ACC112 (cell line): ENCODE data around the gene TLR3.

Experiments used
- H2AFZ ChIP-seq: fragments of 200-600 bp; sonication (generic); one replicate; pipeline ENCODE4 v1.6.0; 2017; ENCODE audit warnings: antibody characterized with exemption, low read length; ENCODE audit not compliant: unreplicated experiment
- H3K27ac ChIP-seq: fragments of 200-600 bp; sonication (generic); 2 replicates; pipeline ENCODE4 v1.5.1; 2014; ENCODE audit warnings: low read depth, mild to moderate bottlenecking, antibody characterized with exemption, low read length, moderate library complexity
- H3K27me3 ChIP-seq: fragments of 200-600 bp; sonication (generic); 2 replicates; pipeline ENCODE4 v1.6.1; 2014; ENCODE audit warnings: mild to moderate bottlenecking, antibody characterized with exemption, low read length, moderate library complexity, mixed read lengths; ENCODE audit not compliant: insufficient read depth
- H3K36me3 ChIP-seq: fragments of 200-600 bp; sonication (generic); 2 replicates; pipeline ENCODE4 v1.6.1; 2016; ENCODE audit warnings: mild to moderate bottlenecking, antibody characterized with exemption, low read length, moderate library complexity, mixed read lengths; ENCODE audit not compliant: insufficient read depth
- H3K4me1 ChIP-seq: fragments of 200-600 bp; sonication (generic); one replicate; pipeline ENCODE4 v1.6.1; 2016; ENCODE audit warnings: low read length, mixed read lengths; ENCODE audit not compliant: insufficient read depth, unreplicated experiment, control insufficient read depth
- H3K4me3 ChIP-seq: fragments of 200-600 bp; sonication (generic); 2 replicates; pipeline ENCODE4 v1.5.1; 2014; ENCODE audit warnings: mild to moderate bottlenecking, low read depth, low read length
- H3K79me2 ChIP-seq: fragments of 200-600 bp; sonication (generic); one replicate; pipeline ENCODE4 v1.6.0; 2016; ENCODE audit warnings: low read length; ENCODE audit not compliant: control insufficient read depth, unreplicated experiment, insufficient read depth

Gene TLR3

DNA sequence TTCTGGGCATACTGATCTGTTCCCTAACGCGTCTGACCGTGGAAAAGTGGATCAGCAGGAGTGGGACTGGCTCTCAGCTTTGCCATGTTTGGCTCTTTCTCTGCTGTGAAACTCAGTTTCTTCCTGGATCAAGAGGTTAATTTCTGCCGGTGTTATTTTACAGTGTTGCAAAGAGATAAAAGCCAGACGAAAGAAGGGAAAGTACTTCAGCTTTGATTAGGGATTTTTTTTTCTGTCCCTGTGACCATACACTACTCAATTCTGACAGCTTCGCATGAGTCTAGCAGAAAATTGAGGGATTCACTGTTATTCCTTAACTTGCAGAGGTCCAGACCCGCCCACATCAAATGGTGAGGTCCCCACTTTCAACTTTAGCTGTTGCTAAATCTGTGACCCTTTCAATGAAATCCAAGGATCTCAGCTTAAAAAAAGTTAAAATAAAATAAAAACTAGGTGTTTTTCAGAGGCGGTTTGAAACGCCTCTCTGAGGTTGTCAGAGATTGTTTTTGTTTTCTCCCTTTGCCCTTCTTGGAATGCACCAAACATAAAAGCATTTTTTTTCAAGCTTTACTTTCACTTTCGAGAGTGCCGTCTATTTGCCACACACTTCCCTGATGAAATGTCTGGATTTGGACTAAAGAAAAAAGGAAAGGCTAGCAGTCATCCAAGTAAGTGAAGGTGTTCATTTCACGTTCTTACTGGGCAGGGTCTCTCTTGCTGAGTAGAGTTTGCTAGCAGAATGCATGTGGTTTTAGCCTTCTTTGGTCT, at the start of gene TLR3:
Gene TLR3 (plus strand): TSS at position 576 of the 768 bp plus-strand sequence. CDS start 7,464 bp downstream, outside the sequence.
- Histone ChIP-seq H3K4me1 (no peaks in the 10 kb centered on the region), H3K4me3 (peak within 1 kb of the TSS; percentile 91), H3K27ac (0 out of 2 replicates have a peak within 1 kb of the TSS, but pooled peaks have one; percentile 13), H2AFZ (peak within 1 kb of the TSS; percentile 96), H3K79me2 (no peaks in the 10 kb centered on the region), H3K36me3 (no peaks in the 10 kb centered on the region), H3K27me3 (no peaks in the 10 kb centered on the region)

DNA sequence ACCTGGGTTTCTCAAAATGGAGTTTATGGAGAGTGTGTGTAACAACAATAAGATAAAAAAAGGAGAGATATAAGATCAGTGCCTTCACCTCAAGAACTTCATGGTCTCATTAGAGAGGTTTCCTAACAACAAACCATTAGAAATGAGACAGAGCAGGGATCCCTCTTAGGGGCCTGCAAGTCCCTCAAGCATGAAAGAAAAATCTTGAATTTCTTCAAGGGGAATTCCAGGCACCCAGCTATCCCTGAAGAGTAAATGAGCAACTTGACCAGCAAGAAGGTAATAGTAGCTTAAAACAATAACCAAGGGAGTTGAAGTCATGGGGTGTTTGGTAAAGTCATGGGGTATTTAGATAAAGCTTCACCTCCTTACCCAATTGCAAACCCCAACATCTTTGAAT, 49.7 kb upstream of the TLR3 start:
- no peak overlapping the region for H3K4me3 ChIP-seq
- H3K79me2 ChIP-seq: no peaks in the 10 kb centered on the region
- H3K27ac ChIP-seq: no peak overlapping the region
- H3K27me3 ChIP-seq: no peaks in the 10 kb centered on the region
- no peaks in the 10 kb centered on the region for H3K36me3 ChIP-seq
- H3K4me1 ChIP-seq: peaks cover 7% of the 10 kb centered on the region
- no peak overlapping the region for H2AFZ ChIP-seq

DNA sequence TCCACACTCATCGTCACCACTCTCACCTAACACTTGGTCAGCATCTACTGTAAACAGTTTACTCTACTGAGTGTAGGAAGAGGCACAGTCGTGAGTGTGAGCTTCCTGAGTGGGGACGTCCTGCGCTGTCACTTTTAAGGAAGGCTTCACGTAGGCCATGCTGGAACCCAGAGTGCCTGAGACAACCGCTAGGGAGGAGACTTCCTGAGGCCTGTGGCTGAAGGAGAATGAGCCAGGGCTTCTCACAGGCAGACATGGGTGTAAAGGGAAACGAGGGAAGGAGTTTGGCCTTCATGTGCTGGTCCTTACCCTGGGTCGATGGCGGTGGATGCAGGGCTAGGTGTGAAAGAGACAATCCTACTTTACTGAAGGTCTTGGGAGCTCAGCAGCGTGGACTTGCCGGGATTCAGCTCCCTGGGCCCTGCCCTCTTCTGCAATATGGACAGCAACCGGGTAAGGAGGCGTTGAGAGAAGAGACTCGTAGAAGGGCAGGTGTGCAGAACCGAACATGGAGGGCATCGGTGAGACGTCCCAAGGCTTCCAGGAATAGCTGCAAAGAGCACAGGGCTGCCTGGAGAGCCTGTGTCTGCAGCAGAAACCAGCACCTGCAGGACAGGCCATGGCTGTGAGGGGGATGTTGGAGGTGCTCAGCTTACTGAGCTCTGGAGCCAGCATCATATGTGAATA, 48.7 kb upstream of the TLR3 start:
- no peak overlapping the region for H3K27ac ChIP-seq
- H3K27me3 ChIP-seq: no peaks in the 10 kb centered on the region
- H2AFZ ChIP-seq: no peak overlapping the region
- peaks cover 7% of the 10 kb centered on the region for H3K4me1 ChIP-seq
- H3K36me3 ChIP-seq: no peaks in the 10 kb centered on the region
- no peak overlapping the region for H3K4me3 ChIP-seq
- H3K79me2 ChIP-seq: no peaks in the 10 kb centered on the region

DNA sequence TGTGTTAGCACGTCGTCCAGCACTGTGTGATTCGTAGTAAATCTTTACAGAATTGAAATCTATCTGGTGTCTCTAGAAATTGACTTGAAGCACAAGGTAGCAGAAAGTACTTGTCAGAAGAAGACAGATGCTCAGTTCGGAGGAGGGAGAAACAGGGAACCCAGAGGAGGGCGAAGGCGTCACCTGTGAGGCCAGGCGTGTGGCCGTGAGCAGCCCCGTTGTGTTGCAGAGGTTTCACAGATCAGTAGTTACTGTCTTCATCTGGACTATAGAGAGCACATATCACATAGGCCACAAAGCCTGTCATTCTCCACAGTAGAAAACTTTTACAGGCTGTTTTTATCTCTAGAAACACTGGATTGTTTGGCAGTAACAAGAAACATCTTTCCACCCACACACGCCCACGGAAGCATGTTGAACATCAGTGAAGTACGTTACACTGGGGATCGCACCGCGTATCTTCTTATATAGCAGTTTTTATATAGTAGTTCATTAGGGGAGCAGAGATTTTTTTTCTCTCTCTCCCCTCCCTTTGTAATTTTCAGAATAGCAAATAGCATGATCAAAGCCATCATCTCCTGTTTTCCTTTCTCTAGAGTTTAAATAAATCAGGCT, 48.1 kb upstream of the TLR3 start:
- H3K79me2 ChIP-seq: no peaks in the 10 kb centered on the region
- H3K27ac ChIP-seq: no peak overlapping the region
- H3K36me3 ChIP-seq: no peaks in the 10 kb centered on the region
- peak overlapping the region; percentile 96 for H2AFZ ChIP-seq
- peaks cover 7% of the 10 kb centered on the region for H3K4me1 ChIP-seq
- no peaks in the 10 kb centered on the region for H3K27me3 ChIP-seq
- peak overlapping the region; percentile 68 for H3K4me3 ChIP-seq

GRCh38 chr4:186021461-186022167, 47.3 kb upstream of the TLR3 start:
- H3K4me3 ChIP-seq: peak overlapping the region; percentile 68
- H3K4me1 ChIP-seq: peaks cover 7% of the 10 kb centered on the region
- peak overlapping the region; percentile 96 for H2AFZ ChIP-seq
- no peaks in the 10 kb centered on the region for H3K79me2 ChIP-seq
- no peaks in the 10 kb centered on the region for H3K36me3 ChIP-seq
- no peaks in the 10 kb centered on the region for H3K27me3 ChIP-seq
- no peak overlapping the region for H3K27ac ChIP-seq

DNA sequence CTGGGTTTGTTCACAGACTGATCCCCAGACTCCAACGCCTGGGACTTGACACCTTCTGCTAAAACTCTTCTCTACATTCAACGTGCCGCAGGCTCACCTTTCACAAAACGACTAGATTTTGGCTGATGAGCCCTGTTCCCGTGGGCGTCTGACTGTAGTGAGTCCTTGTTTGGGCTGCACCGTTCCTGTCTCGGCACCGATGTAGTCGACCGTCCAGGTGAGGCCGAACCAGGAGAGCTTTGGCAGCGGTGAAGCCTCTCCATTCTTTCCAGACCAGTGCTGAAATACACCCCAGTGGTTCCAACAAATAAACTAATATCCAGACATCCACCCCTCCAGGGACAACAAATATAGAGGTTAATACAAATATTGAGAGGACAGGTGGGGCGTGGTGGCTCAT, 45.0 kb upstream of the TLR3 start:
- H3K4me1 ChIP-seq: peaks cover 9% of the 10 kb centered on the region
- no peaks in the 10 kb centered on the region for H3K27me3 ChIP-seq
- no peak overlapping the region for H3K4me3 ChIP-seq
- H2AFZ ChIP-seq: no peak overlapping the region
- no peaks in the 10 kb centered on the region for H3K36me3 ChIP-seq
- H3K79me2 ChIP-seq: no peaks in the 10 kb centered on the region
- H3K27ac ChIP-seq: no peak overlapping the region

GRCh38 chr4:186024637-186025407, 44.1 kb upstream of the TLR3 start:
- Histone ChIP-seq H3K27me3 (no peaks in the 10 kb centered on the region), H3K79me2 (no peaks in the 10 kb centered on the region), H3K4me3 (no peak overlapping the region), H3K4me1 (peaks cover 17% of the 10 kb centered on the region), H2AFZ (no peak overlapping the region), H3K36me3 (no peaks in the 10 kb centered on the region), H3K27ac (no peak overlapping the region)

DNA sequence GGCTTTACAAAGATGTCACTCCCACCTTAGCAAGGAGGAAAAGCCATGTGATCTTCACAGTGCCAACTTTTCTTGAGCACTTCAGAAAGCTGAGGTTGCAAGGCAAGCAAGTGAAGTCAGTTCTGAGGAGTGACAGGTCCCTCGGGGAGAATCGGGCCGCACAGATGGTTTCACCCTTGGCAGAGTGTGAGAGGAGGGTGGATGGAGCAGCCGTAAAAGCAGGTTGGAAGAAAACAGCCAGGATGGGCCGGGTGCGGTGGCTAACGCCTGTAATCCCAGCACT, 43.6 kb upstream of the TLR3 start:
- Histone ChIP-seq H3K27me3 (no peaks in the 10 kb centered on the region), H3K4me3 (no peak overlapping the region), H3K4me1 (peaks cover 23% of the 10 kb centered on the region), H3K79me2 (no peaks in the 10 kb centered on the region), H3K27ac (no peak overlapping the region), H3K36me3 (no peaks in the 10 kb centered on the region), H2AFZ (no peak overlapping the region)

- Histone ChIP-seq H2AFZ (no peak overlapping the region), H3K36me3 (no peaks in the 10 kb centered on the region), H3K79me2 (no peaks in the 10 kb centered on the region), H3K4me1 (peaks cover 17% of the 10 kb centered on the region), H3K4me3 (no peak overlapping the region), H3K27ac (no peak overlapping the region), H3K27me3 (no peaks in the 10 kb centered on the region)
Measured at GRCh38 chr4:186027405-186027804, 41.6 kb upstream of the TLR3 start.
